ENCODE results near the gene AHCYL1. TPM values are rescaled to one million over a fixed set of nuclear protein-coding genes. Genes with fewer than 3 reads are reported as not detected.

The AHCYL1 gene
- polyA plus RNA-seq (2013, experiment 1 of 4), result 92.9 TPM
- polyA plus RNA-seq (2013, experiment 2 of 4), result 116 TPM
- polyA plus RNA-seq (2013, experiment 3 of 4), result 92.7 TPM
- polyA plus RNA-seq (2013, experiment 4 of 4), result 98.4 TPM

- no peaks in the 10 kb centered on the region for H3K27me3 ChIP-seq (ENCODE audit: control insufficient read depth, insufficient read depth, low read length, poor library complexity, severe bottlenecking)
- H3K27ac ChIP-seq (ENCODE audit: insufficient read depth, low read depth, low read length, poor library complexity, severe bottlenecking), result peak within 1 kb of the TSS; percentile 94
- no peaks in the 10 kb centered on the region for H3K9me3 ChIP-seq (ENCODE audit: control insufficient read depth, low read length)
- peak within 1 kb of the TSS; percentile 90 for H3K4me3 ChIP-seq (ENCODE audit: insufficient read depth, low read depth, low read length)
- peaks cover 17% of the 10 kb centered on the region for H3K4me1 ChIP-seq (ENCODE audit: control insufficient read depth, insufficient read depth, low read length)
- H3K36me3 ChIP-seq (ENCODE audit: control insufficient read depth, insufficient read depth, low read length), result peaks cover 5% of the 10 kb centered on the region
- WGBS, 2 experiments, result 0 to 1% methylated on average over 79 of the region's 79 CpGs
Measured at GRCh38 chr1:109984456-109985246, at the start of gene AHCYL1. AHCYL1 (plus strand) TSS chr1:109984765; CDS start chr1:109985053, 288 bp downstream.

GRCh38 chr1:109935451-109935900 is 49.1 kb upstream of the AHCYL1 start:
- H3K9me3 ChIP-seq (ENCODE audit: control insufficient read depth, low read length), result no peaks in the 10 kb centered on the region
- peaks cover 14% of the 10 kb centered on the region for H3K4me1 ChIP-seq (ENCODE audit: control insufficient read depth, insufficient read depth, low read length)
- H3K27me3 ChIP-seq (ENCODE audit: control insufficient read depth, insufficient read depth, low read length, poor library complexity, severe bottlenecking), result no peaks in the 10 kb centered on the region
- no peak overlapping the region for H3K27ac ChIP-seq (ENCODE audit: insufficient read depth, low read depth, low read length, poor library complexity, severe bottlenecking)
- H3K4me3 ChIP-seq (ENCODE audit: insufficient read depth, low read depth, low read length), result no peak overlapping the region
- no peaks in the 10 kb centered on the region for H3K36me3 ChIP-seq (ENCODE audit: control insufficient read depth, insufficient read depth, low read length)
- 81 to 84% methylated on average over 4 of the region's 4 CpGs for WGBS, 2 experiments

GRCh38 chr1:109937738-109938137 is 46.8 kb upstream of the AHCYL1 start:
- H3K4me3 ChIP-seq (ENCODE audit: insufficient read depth, low read depth, low read length), result no peak overlapping the region
- H3K27me3 ChIP-seq (ENCODE audit: control insufficient read depth, insufficient read depth, low read length, poor library complexity, severe bottlenecking), result no peaks in the 10 kb centered on the region
- H3K9me3 ChIP-seq (ENCODE audit: control insufficient read depth, low read length), result no peaks in the 10 kb centered on the region
- H3K27ac ChIP-seq (ENCODE audit: insufficient read depth, low read depth, low read length, poor library complexity, severe bottlenecking), result no peak overlapping the region
- 89 to 100% methylated on average over 1 of the region's 1 CpG for WGBS, 2 experiments
- no peaks in the 10 kb centered on the region for H3K4me1 ChIP-seq (ENCODE audit: control insufficient read depth, insufficient read depth, low read length)
- no peaks in the 10 kb centered on the region for H3K36me3 ChIP-seq (ENCODE audit: control insufficient read depth, insufficient read depth, low read length)

- H3K27me3 ChIP-seq (ENCODE audit: control insufficient read depth, insufficient read depth, low read length, poor library complexity, severe bottlenecking), result no peaks in the 10 kb centered on the region
- no peak overlapping the region for H3K4me3 ChIP-seq (ENCODE audit: insufficient read depth, low read depth, low read length)
- H3K9me3 ChIP-seq (ENCODE audit: control insufficient read depth, low read length), result no peaks in the 10 kb centered on the region
- WGBS, 2 experiments, result 97 to 100% methylated on average over 2 of the region's 2 CpGs
- no peaks in the 10 kb centered on the region for H3K36me3 ChIP-seq (ENCODE audit: control insufficient read depth, insufficient read depth, low read length)
- H3K27ac ChIP-seq (ENCODE audit: insufficient read depth, low read depth, low read length, poor library complexity, severe bottlenecking), result no peak overlapping the region
- no peaks in the 10 kb centered on the region for H3K4me1 ChIP-seq (ENCODE audit: control insufficient read depth, insufficient read depth, low read length)
Measured at GRCh38 chr1:109938556-109938955, 46.0 kb upstream of the AHCYL1 start.

- Histone ChIP-seq H3K27me3 (ENCODE audit: control insufficient read depth, insufficient read depth, low read length, poor library complexity, severe bottlenecking) (no peaks in the 10 kb centered on the region), H3K36me3 (ENCODE audit: control insufficient read depth, insufficient read depth, low read length) (no peaks in the 10 kb centered on the region), H3K4me1 (ENCODE audit: control insufficient read depth, insufficient read depth, low read length) (no peaks in the 10 kb centered on the region), H3K4me3 (ENCODE audit: insufficient read depth, low read depth, low read length) (no peak overlapping the region), H3K9me3 (ENCODE audit: control insufficient read depth, low read length) (no peaks in the 10 kb centered on the region), H3K27ac (ENCODE audit: insufficient read depth, low read depth, low read length, poor library complexity, severe bottlenecking) (no peak overlapping the region)
- WGBS, 2 experiments, result 97% methylated on average over 1 to 2 of the region's 2 CpGs
Measured at GRCh38 chr1:109942434-109942833, 42.1 kb upstream of the AHCYL1 start.

- H3K4me1 ChIP-seq (ENCODE audit: control insufficient read depth, insufficient read depth, low read length), result no peaks in the 10 kb centered on the region
- 84 to 94% methylated on average over 2 of the region's 2 CpGs for WGBS, 2 experiments
- H3K4me3 ChIP-seq (ENCODE audit: insufficient read depth, low read depth, low read length), result no peak overlapping the region
- H3K9me3 ChIP-seq (ENCODE audit: control insufficient read depth, low read length), result no peaks in the 10 kb centered on the region
- no peaks in the 10 kb centered on the region for H3K36me3 ChIP-seq (ENCODE audit: control insufficient read depth, insufficient read depth, low read length)
- no peak overlapping the region for H3K27ac ChIP-seq (ENCODE audit: insufficient read depth, low read depth, low read length, poor library complexity, severe bottlenecking)
- H3K27me3 ChIP-seq (ENCODE audit: control insufficient read depth, insufficient read depth, low read length, poor library complexity, severe bottlenecking), result no peaks in the 10 kb centered on the region
Measured at GRCh38 chr1:109944541-109944940, 40.0 kb upstream of the AHCYL1 start.

GRCh38 chr1:109946511-109946910 is 38.1 kb upstream of the AHCYL1 start:
- 91 to 93% methylated on average over 6 of the region's 6 CpGs for WGBS, 2 experiments
- no peak overlapping the region for H3K27ac ChIP-seq (ENCODE audit: insufficient read depth, low read depth, low read length, poor library complexity, severe bottlenecking)
- H3K36me3 ChIP-seq (ENCODE audit: control insufficient read depth, insufficient read depth, low read length), result no peaks in the 10 kb centered on the region
- no peaks in the 10 kb centered on the region for H3K27me3 ChIP-seq (ENCODE audit: control insufficient read depth, insufficient read depth, low read length, poor library complexity, severe bottlenecking)
- H3K9me3 ChIP-seq (ENCODE audit: control insufficient read depth, low read length), result no peaks in the 10 kb centered on the region
- no peak overlapping the region for H3K4me3 ChIP-seq (ENCODE audit: insufficient read depth, low read depth, low read length)
- H3K4me1 ChIP-seq (ENCODE audit: control insufficient read depth, insufficient read depth, low read length), result no peaks in the 10 kb centered on the region

GRCh38 chr1:109947582-109948284 is 36.8 kb upstream of the AHCYL1 start:
- 78 to 81% methylated on average over 10 of the region's 10 CpGs for WGBS, 2 experiments
- H3K9me3 ChIP-seq (ENCODE audit: control insufficient read depth, low read length), result no peaks in the 10 kb centered on the region
- no peaks in the 10 kb centered on the region for H3K27me3 ChIP-seq (ENCODE audit: control insufficient read depth, insufficient read depth, low read length, poor library complexity, severe bottlenecking)
- no peaks in the 10 kb centered on the region for H3K36me3 ChIP-seq (ENCODE audit: control insufficient read depth, insufficient read depth, low read length)
- no peak overlapping the region for H3K27ac ChIP-seq (ENCODE audit: insufficient read depth, low read depth, low read length, poor library complexity, severe bottlenecking)
- no peak overlapping the region for H3K4me3 ChIP-seq (ENCODE audit: insufficient read depth, low read depth, low read length)
- H3K4me1 ChIP-seq (ENCODE audit: control insufficient read depth, insufficient read depth, low read length), result no peaks in the 10 kb centered on the region

- Histone ChIP-seq H3K27ac (ENCODE audit: insufficient read depth, low read depth, low read length, poor library complexity, severe bottlenecking) (no peak overlapping the region), H3K4me1 (ENCODE audit: control insufficient read depth, insufficient read depth, low read length) (no peaks in the 10 kb centered on the region), H3K4me3 (ENCODE audit: insufficient read depth, low read depth, low read length) (no peak overlapping the region), H3K36me3 (ENCODE audit: control insufficient read depth, insufficient read depth, low read length) (no peaks in the 10 kb centered on the region), H3K27me3 (ENCODE audit: control insufficient read depth, insufficient read depth, low read length, poor library complexity, severe bottlenecking) (no peaks in the 10 kb centered on the region), H3K9me3 (ENCODE audit: control insufficient read depth, low read length) (no peaks in the 10 kb centered on the region)
Measured at GRCh38 chr1:109948285-109948630, 36.3 kb upstream of the AHCYL1 start.

GRCh38 chr1:109950038-109950437 is 34.5 kb upstream of the AHCYL1 start:
- H3K4me1 ChIP-seq (ENCODE audit: control insufficient read depth, insufficient read depth, low read length), result no peaks in the 10 kb centered on the region
- no peaks in the 10 kb centered on the region for H3K9me3 ChIP-seq (ENCODE audit: control insufficient read depth, low read length)
- WGBS, 2 experiments, result 100% methylated on average over 1 of the region's 1 CpG
- no peaks in the 10 kb centered on the region for H3K27me3 ChIP-seq (ENCODE audit: control insufficient read depth, insufficient read depth, low read length, poor library complexity, severe bottlenecking)
- no peaks in the 10 kb centered on the region for H3K36me3 ChIP-seq (ENCODE audit: control insufficient read depth, insufficient read depth, low read length)
- no peak overlapping the region for H3K27ac ChIP-seq (ENCODE audit: insufficient read depth, low read depth, low read length, poor library complexity, severe bottlenecking)
- H3K4me3 ChIP-seq (ENCODE audit: insufficient read depth, low read depth, low read length), result no peak overlapping the region

Measured in ectodermal cell (in vitro differentiated cells).